BJ (cell line): ENCODE data around the gene CORO1A. TPM values are rescaled to one million over a fixed set of nuclear protein-coding genes. Genes with fewer than 3 reads are reported as not detected.

Experiments
- CTCF ChIA-PET: fragments of 350-600 bp; formaldehyde crosslinking; extraction: SDS; loops from one replicate; lab custom pipeline; 2021; ENCODE audit warnings: antibody characterized with exemption, inconsistent platforms; lab: Yijun Ruan, JAX
- POLR2A ChIA-PET: fragments of 300-600 bp; sonication (Branson Sonifier 250); formaldehyde crosslinking; extraction: SDS; loops from one replicate; lab custom pipeline; 2021; ENCODE audit warnings: antibody characterized with exemption; lab: Charles Lee
- DNase-seq: peaks from one replicate; pipeline ENCODE4 v3.0.0-alpha.2; 2011; ENCODE audit warnings: low read depth
- H3K27me3 ChIP-seq: 2 replicates; pipeline ENCODE4 v1.6.0; 2011; ENCODE audit warnings: low read length; ENCODE audit not compliant: control insufficient read depth, insufficient read depth
- H3K36me3 ChIP-seq: 2 replicates; pipeline ENCODE4 v1.5.1; 2011; ENCODE audit warnings: low read length; ENCODE audit not compliant: control insufficient read depth, insufficient read depth
- H3K4me3 ChIP-seq: 2 replicates; pipeline ENCODE4 v1.5.1; 2011; ENCODE audit warnings: low read depth, mild to moderate bottlenecking, control low read depth, low read length
- polyA plus RNA-seq: library from polyadenylated mRNA; depleted of rRNA; stranded (reverse); fragments of >200 nt; gene quantifications from 2 replicates; pipeline ENCODE4 v1.2.3, GENCODE V29; 2011
- TF ChIP-seq, protein P1 (sequence below): IDR thresholded peaks from 2 replicates; pipeline ENCODE4 v1.5.1; 2011; ENCODE audit warnings: low read depth, mild to moderate bottlenecking, control low read depth, inconsistent platforms, low read length, moderate library complexity; ENCODE audit not compliant: insufficient read depth

The CORO1A gene
- polyA plus RNA-seq, 1 experiment = 2.6 TPM

DNA sequence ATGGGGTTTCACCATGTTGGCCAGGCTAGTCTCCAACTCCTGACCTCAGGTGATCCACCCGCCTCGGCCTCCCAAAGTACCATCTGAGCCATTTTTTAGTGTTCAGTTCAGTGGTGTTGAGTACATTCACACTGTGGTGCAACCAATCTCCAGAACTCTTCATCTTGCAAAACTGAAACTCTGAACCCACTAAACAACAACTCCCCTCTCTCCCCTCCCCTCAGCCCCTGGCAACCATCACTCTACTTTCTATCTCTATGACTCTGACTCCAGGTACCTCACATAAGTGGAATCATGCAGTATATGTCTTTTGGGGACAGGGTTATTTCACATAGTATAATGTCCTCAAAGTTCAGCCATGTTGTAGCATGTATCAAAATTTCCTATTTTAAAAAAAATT lies 41.7 kb upstream of the CORO1A start:
- TF ChIP-seq, protein P1, sequence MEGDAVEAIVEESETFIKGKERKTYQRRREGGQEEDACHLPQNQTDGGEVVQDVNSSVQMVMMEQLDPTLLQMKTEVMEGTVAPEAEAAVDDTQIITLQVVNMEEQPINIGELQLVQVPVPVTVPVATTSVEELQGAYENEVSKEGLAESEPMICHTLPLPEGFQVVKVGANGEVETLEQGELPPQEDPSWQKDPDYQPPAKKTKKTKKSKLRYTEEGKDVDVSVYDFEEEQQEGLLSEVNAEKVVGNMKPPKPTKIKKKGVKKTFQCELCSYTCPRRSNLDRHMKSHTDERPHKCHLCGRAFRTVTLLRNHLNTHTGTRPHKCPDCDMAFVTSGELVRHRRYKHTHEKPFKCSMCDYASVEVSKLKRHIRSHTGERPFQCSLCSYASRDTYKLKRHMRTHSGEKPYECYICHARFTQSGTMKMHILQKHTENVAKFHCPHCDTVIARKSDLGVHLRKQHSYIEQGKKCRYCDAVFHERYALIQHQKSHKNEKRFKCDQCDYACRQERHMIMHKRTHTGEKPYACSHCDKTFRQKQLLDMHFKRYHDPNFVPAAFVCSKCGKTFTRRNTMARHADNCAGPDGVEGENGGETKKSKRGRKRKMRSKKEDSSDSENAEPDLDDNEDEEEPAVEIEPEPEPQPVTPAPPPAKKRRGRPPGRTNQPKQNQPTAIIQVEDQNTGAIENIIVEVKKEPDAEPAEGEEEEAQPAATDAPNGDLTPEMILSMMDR = no peak
- Histone ChIP-seq H3K36me3 (no peaks in the 10 kb centered on the region), H3K27me3 (no peaks in the 10 kb centered on the region), H3K4me3 (no peak overlapping the region)
- no peak for DNase-seq
- POLR2A ChIA-PET = no interaction called here
- CTCF ChIA-PET = no interaction called here

DNA sequence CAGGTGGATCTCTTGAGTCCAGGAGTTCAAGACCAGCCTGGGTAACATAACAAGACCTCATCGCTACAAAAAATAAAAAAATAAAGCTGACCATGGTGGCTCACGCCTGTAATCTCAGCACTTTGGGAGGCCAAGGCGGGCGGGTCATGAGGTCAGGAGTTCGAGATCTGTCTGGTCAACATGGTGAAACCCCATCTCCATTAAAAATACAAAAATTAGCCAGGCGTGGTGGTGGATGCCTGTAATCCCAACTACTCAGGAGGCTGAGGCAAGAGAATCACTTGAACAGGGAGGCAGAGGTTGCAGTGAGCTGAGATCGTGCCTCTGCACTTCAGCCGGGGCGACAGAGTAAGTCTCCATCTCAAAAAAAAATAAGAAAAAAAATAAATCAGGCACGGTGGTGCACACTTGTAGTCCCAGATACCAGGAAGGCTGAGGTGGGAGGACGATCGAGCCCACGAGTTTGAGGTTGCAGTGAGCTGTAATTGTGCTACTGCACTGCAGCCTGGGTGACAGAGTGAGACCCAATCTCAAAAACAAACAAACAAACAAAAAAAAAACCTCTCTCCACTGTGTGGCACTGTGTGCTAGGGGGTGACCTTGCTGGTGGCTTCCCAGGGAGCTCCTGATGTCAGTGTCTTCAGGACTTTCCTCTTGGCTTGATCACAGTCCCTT lies 40.6 kb upstream of the CORO1A start:
- Histone ChIP-seq H3K4me3 (no peak overlapping the region), H3K36me3 (no peaks in the 10 kb centered on the region), H3K27me3 (no peaks in the 10 kb centered on the region)
- CTCF ChIA-PET = interaction anchor here (1.3 kb wide), 1 partner anchor 269 kb away, joined by 3 read pairs; no protein-coding TSS in a partner anchor
- POLR2A ChIA-PET = no interaction called here
- no peak for DNase-seq
- TF ChIP-seq, protein P1 = no peak

- TF ChIP-seq, protein P1 = no peak
- Histone ChIP-seq H3K27me3 (no peaks in the 10 kb centered on the region), H3K36me3 (no peaks in the 10 kb centered on the region), H3K4me3 (no peak overlapping the region)
- CTCF ChIA-PET = interaction anchor here (1.3 kb wide), 1 partner anchor 268 kb away, joined by 3 read pairs; no protein-coding TSS in a partner anchor
- POLR2A ChIA-PET = no interaction called here
- no peak for DNase-seq
These were observed 40.1 kb upstream of the CORO1A start for GRCh38 chr16:30143347-30143702.

GRCh38 chr16:30144017-30144416 lies 39.4 kb upstream of the CORO1A start:
- CTCF ChIA-PET = no interaction called here
- H3K36me3 ChIP-seq = no peaks in the 10 kb centered on the region
- H3K4me3 ChIP-seq = no peak overlapping the region
- no peaks in the 10 kb centered on the region for H3K27me3 ChIP-seq
- POLR2A ChIA-PET = no interaction called here
- TF ChIP-seq, protein P1 = no peak
- DNase-seq = no peak

- POLR2A ChIA-PET = no interaction called here
- no peaks in the 10 kb centered on the region for H3K36me3 ChIP-seq
- H3K27me3 ChIP-seq = no peaks in the 10 kb centered on the region
- DNase-seq = no peak
- H3K4me3 ChIP-seq = no peak overlapping the region
- TF ChIP-seq, protein P1 = no peak
- CTCF ChIA-PET = no interaction called here
These were observed 38.5 kb upstream of the CORO1A start for GRCh38 chr16:30144917-30145316.
